ENCODE data around the gene ABHD12. TPM values are rescaled to one million over a fixed set of nuclear protein-coding genes. Genes with fewer than 3 reads are reported as not detected.

Gene ABHD12
- total RNA-seq, 2 experiments from 2014 or later: 13.4 to 17.0 TPM

DNA sequence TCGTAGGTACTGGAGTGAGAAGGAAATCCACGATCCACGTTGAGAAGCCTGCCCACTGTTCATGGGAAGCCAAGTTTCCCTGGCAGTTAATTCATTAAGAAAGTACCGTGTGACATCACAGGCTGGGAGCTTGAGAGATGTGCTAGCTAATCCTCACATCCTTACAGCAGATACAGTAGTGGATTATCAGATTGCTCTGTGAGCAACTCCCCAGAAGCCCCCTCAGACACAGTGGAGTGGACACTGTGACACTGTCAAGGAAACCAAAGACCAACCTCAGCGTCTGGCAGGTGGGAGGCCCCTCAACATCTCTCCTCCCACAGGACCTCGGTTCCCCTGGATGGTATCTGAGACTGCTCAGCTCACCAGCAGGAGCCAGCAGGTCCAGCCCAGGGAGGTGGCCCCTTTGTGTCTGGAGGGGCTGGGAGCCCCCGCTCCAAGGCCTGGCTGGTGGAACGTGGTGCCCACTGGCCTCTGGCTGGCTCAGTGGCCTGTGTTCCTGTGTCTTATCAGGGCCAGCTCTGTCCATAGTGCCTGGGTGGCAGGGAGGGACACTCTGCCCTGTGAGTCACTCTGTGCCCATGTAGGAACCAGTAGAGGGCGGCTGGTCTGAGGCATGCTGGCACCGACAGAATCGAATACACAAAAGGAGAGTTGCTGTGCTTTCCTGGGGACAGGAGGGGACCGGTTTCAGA lies 135.5 kb downstream of the ABHD12 start:
- Mint-ChIP-seq H3K4me1 (ENCODE audit: low read depth) (peaks cover 74% of the 10 kb centered on the region), H3K27me3 (no peaks in the 10 kb centered on the region), H3K36me3 (ENCODE audit: low read depth) (peaks cover 18% of the 10 kb centered on the region), H3K4me3 (no peak overlapping the region), H3K9me3 (no peaks in the 10 kb centered on the region), H3K27ac (peak overlapping the region; percentile 15)
- TF ChIP-seq, protein P1, sequence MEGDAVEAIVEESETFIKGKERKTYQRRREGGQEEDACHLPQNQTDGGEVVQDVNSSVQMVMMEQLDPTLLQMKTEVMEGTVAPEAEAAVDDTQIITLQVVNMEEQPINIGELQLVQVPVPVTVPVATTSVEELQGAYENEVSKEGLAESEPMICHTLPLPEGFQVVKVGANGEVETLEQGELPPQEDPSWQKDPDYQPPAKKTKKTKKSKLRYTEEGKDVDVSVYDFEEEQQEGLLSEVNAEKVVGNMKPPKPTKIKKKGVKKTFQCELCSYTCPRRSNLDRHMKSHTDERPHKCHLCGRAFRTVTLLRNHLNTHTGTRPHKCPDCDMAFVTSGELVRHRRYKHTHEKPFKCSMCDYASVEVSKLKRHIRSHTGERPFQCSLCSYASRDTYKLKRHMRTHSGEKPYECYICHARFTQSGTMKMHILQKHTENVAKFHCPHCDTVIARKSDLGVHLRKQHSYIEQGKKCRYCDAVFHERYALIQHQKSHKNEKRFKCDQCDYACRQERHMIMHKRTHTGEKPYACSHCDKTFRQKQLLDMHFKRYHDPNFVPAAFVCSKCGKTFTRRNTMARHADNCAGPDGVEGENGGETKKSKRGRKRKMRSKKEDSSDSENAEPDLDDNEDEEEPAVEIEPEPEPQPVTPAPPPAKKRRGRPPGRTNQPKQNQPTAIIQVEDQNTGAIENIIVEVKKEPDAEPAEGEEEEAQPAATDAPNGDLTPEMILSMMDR (IDR thresholded peaks at IDR 0.05): no peak
- ATAC-seq (ENCODE audit: poor library complexity): no peak
- peaks cover 13% of the 10 kb centered on the region for H3K4me1 ChIP-seq (ENCODE audit: insufficient read depth, low read length)
- CTCF ChIA-PET: no interaction called here
- POLR2A ChIA-PET: no interaction called here
- H3K9me3 ChIP-seq (ENCODE audit: control insufficient read depth in 1 of 2, insufficient read depth in 1 of 2, low read length in 2 of 2): no peaks in the 10 kb centered on the region
- peaks cover 8% of the 10 kb centered on the region for H3K36me3 ChIP-seq (ENCODE audit: insufficient read depth, low read length)
- no peak for DNase-seq
- intact Hi-C loops (cut with DNase I, micrococcal nuclease): loop anchor here in 1 of 2 experiments (5.0 kb wide), 1 partner anchor 168 kb away; no protein-coding TSS in a partner anchor
- H3K4me3 ChIP-seq (ENCODE audit: low read length): no peak overlapping the region
- no peaks in the 10 kb centered on the region for H3K27me3 ChIP-seq (ENCODE audit: control insufficient read depth in 1 of 2, insufficient read depth in 2 of 2, low read length in 2 of 2)
- no peak overlapping the region for H3K27ac ChIP-seq (ENCODE audit: low read depth in 1 of 2, low read length in 2 of 2)

DNA sequence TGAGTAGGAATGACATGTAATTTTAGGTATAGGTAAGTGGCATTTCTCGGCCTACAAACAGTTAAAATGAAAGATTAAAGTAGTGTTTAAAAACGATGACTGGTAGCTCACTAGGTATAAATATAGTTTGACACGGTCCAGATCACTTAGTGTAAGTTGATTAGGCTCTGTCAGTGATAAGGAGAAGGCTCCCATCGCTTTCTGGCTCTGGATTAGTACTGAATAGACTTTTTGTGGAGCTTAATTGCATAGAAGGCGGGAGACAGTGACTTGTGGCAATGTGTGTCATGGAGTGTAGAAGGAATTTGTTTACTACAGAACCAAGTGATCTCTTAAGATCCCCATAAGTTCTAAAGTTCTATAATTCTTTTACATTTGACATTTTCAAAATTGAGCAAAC lies 136.1 kb downstream of the ABHD12 start:
- Mint-ChIP-seq H3K27ac (peak overlapping the region; percentile 15), H3K4me1 (ENCODE audit: low read depth) (peaks cover 74% of the 10 kb centered on the region), H3K4me3 (no peak overlapping the region), H3K27me3 (no peaks in the 10 kb centered on the region), H3K9me3 (no peaks in the 10 kb centered on the region), H3K36me3 (ENCODE audit: low read depth) (peaks cover 13% of the 10 kb centered on the region)
- no peaks in the 10 kb centered on the region for H3K27me3 ChIP-seq (ENCODE audit: control insufficient read depth in 1 of 2, insufficient read depth in 2 of 2, low read length in 2 of 2)
- TF ChIP-seq, protein P1 (IDR thresholded peaks at IDR 0.05): no peak
- no peaks in the 10 kb centered on the region for H3K9me3 ChIP-seq (ENCODE audit: control insufficient read depth in 1 of 2, insufficient read depth in 1 of 2, low read length in 2 of 2)
- ATAC-seq (ENCODE audit: poor library complexity) (no peak), DNase-seq (no peak)
- POLR2A ChIA-PET: no interaction called here
- peaks cover 18% of the 10 kb centered on the region for H3K4me1 ChIP-seq (ENCODE audit: insufficient read depth, low read length)
- CTCF ChIA-PET: no interaction called here
- peaks cover 3% of the 10 kb centered on the region for H3K36me3 ChIP-seq (ENCODE audit: insufficient read depth, low read length)
- H3K27ac ChIP-seq (ENCODE audit: low read depth in 1 of 2, low read length in 2 of 2): no peak overlapping the region
- intact Hi-C loops (cut with DNase I, micrococcal nuclease): loop anchor here in 1 of 2 experiments (5.0 kb wide), 1 partner anchor 167 kb away; no protein-coding TSS in a partner anchor
- H3K4me3 ChIP-seq (ENCODE audit: low read length): no peak overlapping the region

DNA sequence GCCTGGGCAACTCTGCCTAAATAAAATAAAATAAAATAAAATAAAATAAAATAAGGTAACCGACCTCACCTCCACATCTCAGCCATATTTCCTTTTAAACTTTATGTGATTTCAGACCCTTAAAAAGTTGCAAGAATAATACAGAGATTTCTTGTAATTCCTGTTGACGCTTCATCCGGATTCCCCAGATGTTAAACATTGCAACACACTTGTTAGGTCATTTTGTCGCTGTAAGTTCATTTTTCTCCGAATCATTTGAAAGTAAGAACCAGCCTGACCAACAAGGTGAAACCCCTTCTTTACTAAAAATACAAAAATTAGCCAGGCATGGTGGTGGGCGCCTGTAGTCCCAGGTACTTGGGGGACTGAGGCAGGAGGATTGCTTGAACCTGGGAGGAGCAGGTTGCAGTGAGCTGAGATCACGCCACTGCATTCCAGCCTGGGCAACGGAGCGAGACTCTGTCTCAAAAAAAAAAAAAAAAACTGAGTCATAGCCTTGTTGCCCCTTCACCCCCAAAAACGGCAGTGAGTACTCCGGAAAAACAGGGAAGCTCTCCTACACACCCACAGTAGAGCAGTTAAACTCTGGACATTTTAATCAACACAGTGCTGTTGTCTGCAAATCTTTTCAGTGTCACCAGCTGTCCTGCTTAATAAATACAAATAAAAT lies 136.9 kb downstream of the ABHD12 start:
- Mint-ChIP-seq H3K9me3 (no peaks in the 10 kb centered on the region), H3K4me1 (ENCODE audit: low read depth) (peaks cover 74% of the 10 kb centered on the region), H3K27ac (no peak overlapping the region), H3K4me3 (no peak overlapping the region), H3K27me3 (no peaks in the 10 kb centered on the region), H3K36me3 (ENCODE audit: low read depth) (peaks cover 18% of the 10 kb centered on the region)
- Histone ChIP-seq H3K9me3 (ENCODE audit: control insufficient read depth in 1 of 2, insufficient read depth in 1 of 2, low read length in 2 of 2) (no peaks in the 10 kb centered on the region), H3K27me3 (ENCODE audit: control insufficient read depth in 1 of 2, insufficient read depth in 2 of 2, low read length in 2 of 2) (no peaks in the 10 kb centered on the region), H3K36me3 (ENCODE audit: insufficient read depth, low read length) (no peaks in the 10 kb centered on the region), H3K4me1 (ENCODE audit: insufficient read depth, low read length) (peaks cover 15% of the 10 kb centered on the region), H3K27ac (ENCODE audit: low read depth in 1 of 2, low read length in 2 of 2) (no peak overlapping the region), H3K4me3 (ENCODE audit: low read length) (no peak overlapping the region)
- ChIA-PET CTCF (interaction anchor here (1.0 kb wide), 1 partner anchor 168 kb away, joined by 3 read pairs; no protein-coding TSS in a partner anchor), POLR2A (no interaction called here)
- DNase-seq (no peak), ATAC-seq (ENCODE audit: poor library complexity) (no peak)
- intact Hi-C loops (cut with DNase I, micrococcal nuclease): loop anchor here in 1 of 2 experiments (5.0 kb wide), 1 partner anchor 166 kb away; no protein-coding TSS in a partner anchor
- TF ChIP-seq, protein P1 (IDR thresholded peaks at IDR 0.05): no peak
